NK-92 (cell line): ENCODE results near the gene ZNF212.
A peak's percentile ranks its signal among the peaks of the same experiment; 100 is the strongest.
"Not testable (repeated sequence)": the region's sequence is repeated elsewhere in the genome, so short reads cannot be mapped to it uniquely, and the experiment has no call there.

Experiments
- DNase-seq: peaks from one replicate; lab custom pipeline; 2025; ENCODE audit not compliant: unreplicated experiment; lab: John Stamatoyannopoulos, UW

ZNF212 gene

GRCh38 chr7:149251518-149251917 lies 12.1 kb downstream of the ZNF212 start:
- not testable (repeated sequence) for DNase-seq

GRCh38 chr7:149252378-149252777 lies 12.9 kb downstream of the ZNF212 start:
- no peak for DNase-seq

GRCh38 chr7:149253665-149254064 lies 14.2 kb downstream of the ZNF212 start:
- DNase-seq, result no peak

GRCh38 chr7:149254181-149254858 lies 14.9 kb downstream of the ZNF212 start:
- DNase-seq, result no peak

- no peak for DNase-seq
Observed at GRCh38 chr7:149255174-149255573, 15.7 kb downstream of the ZNF212 start.

- DNase-seq, result no peak
Observed at GRCh38 chr7:149256568-149256967, 17.1 kb downstream of the ZNF212 start.

GRCh38 chr7:149257146-149257545 lies 17.7 kb downstream of the ZNF212 start:
- no peak for DNase-seq

- no peak for DNase-seq
Observed at GRCh38 chr7:149261316-149261828, 21.9 kb downstream of the ZNF212 start.

- DNase-seq, result peak; percentile 28
Observed at GRCh38 chr7:149261829-149262617, 22.6 kb downstream of the ZNF212 start, which contains the start of gene ZNF783. Gene ZNF783, plus strand, starts transcription at chr7:149262196. Its CDS starts 138 bp downstream, at chr7:149262334.

GRCh38 chr7:149266451-149266850 lies 27.0 kb downstream of the ZNF212 start:
- no peak for DNase-seq

GRCh38 chr7:149267733-149268132 lies 28.3 kb downstream of the ZNF212 start:
- no peak for DNase-seq

- DNase-seq, result not testable (repeated sequence)
Observed at GRCh38 chr7:149274424-149274823, 35.0 kb downstream of the ZNF212 start.

GRCh38 chr7:149277871-149278270 lies 38.4 kb downstream of the ZNF212 start:
- DNase-seq, result no peak

GRCh38 chr7:149278396-149278795 lies 38.9 kb downstream of the ZNF212 start:
- no peak for DNase-seq

GRCh38 chr7:149279111-149279743 lies 39.8 kb downstream of the ZNF212 start:
- DNase-seq, result no peak

GRCh38 chr7:149280151-149280550 lies 40.7 kb downstream of the ZNF212 start:
- DNase-seq, result no peak

- DNase-seq, result no peak
Observed at GRCh38 chr7:149280661-149281507, 41.4 kb downstream of the ZNF212 start.

- DNase-seq, result no peak
Observed at GRCh38 chr7:149281508-149282330, 42.3 kb downstream of the ZNF212 start.

- DNase-seq, result no peak
Observed at GRCh38 chr7:149282331-149282655, 42.8 kb downstream of the ZNF212 start.

GRCh38 chr7:149283321-149283720 lies 43.9 kb downstream of the ZNF212 start:
- no peak for DNase-seq
